Activated CD8-positive, alpha-beta T cell treated with anti-CD3 and anti-CD28 coated beads, Interleukin-2, amount 10 ng/mL, durations not matched to agents 7 days and 5 days (primary cell): ENCODE data around the gene EPS15. TPM values are rescaled to one million over a fixed set of nuclear protein-coding genes. Genes with fewer than 3 reads are reported as not detected.

ENCODE experiments used
- ATAC-seq: fragments of 150-1000 bp; cut with Tn5 transposase; one replicate; pipeline ENCODE4 v1.10.0; 2021; ENCODE audit warnings: moderate library complexity
- CTCF ChIA-PET: fragments of 350-600 bp; sonication (Branson Sonifier 250); formaldehyde crosslinking; loops from one replicate; lab custom pipeline; 2021; ENCODE audit warnings: antibody characterized with exemption; lab: Charles Lee
- POLR2A ChIA-PET: fragments of 350-600 bp; sonication (Branson Sonifier 250); formaldehyde crosslinking; loops from one replicate; lab custom pipeline; 2021; ENCODE audit warnings: antibody characterized with exemption; lab: Charles Lee
- DNase-seq: peaks from one replicate; pipeline ENCODE4 v3.0.0-alpha.2; 2020
- H3K27ac Mint-ChIP-seq: one replicate; pipeline ENCODE4 v1.8.0; 2021; ENCODE audit warnings: mild to moderate bottlenecking, mixed read lengths
- H3K27me3 Mint-ChIP-seq: one replicate; pipeline ENCODE4 v1.8.0; 2021; ENCODE audit warnings: low read depth, mixed read lengths
- H3K36me3 Mint-ChIP-seq: one replicate; pipeline ENCODE4 v1.8.0; 2021; ENCODE audit warnings: low read depth, mixed read lengths
- H3K4me1 Mint-ChIP-seq: one replicate; pipeline ENCODE4 v1.8.0; 2021; ENCODE audit warnings: low read depth, mixed read lengths
- H3K4me3 Mint-ChIP-seq: one replicate; pipeline ENCODE4 v1.8.0; 2021; ENCODE audit warnings: mild to moderate bottlenecking, mixed read lengths
- H3K9me3 Mint-ChIP-seq: one replicate; pipeline ENCODE4 v1.8.0; 2022; ENCODE audit warnings: mixed read lengths; ENCODE audit not compliant: insufficient read depth
- total RNA-seq, 2 experiments: library from RNA; stranded (reverse); gene quantifications; one replicate each; pipeline ENCODE4 v1.2.3, GENCODE V29; 2021

EPS15 gene
- total RNA-seq, 2 experiments from 2014 or later: 57.2 to 58.4 TPM

DNA sequence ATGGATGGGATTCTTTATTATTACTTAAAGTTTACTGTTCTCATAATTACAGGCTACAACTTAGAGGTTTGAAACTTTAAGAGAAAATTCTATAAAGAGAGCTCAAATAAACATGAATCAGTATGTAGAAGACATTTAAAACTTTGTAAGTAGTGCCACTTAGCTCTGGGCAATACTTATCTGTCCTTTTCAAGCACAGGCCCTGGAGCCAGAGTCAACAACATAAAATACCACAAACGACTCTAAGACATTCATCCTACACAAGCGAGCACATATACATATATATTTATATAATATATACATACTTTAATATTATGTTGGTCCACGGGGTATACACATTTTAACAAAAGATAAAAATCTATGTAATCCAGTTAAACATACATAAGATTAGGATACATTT is 164.7 kb downstream of the EPS15 start:
- POLR2A ChIA-PET: no interaction called here
- Mint-ChIP-seq H3K4me3 (no peak overlapping the region), H3K27me3 (no peaks in the 10 kb centered on the region), H3K36me3 (peaks cover 21% of the 10 kb centered on the region), H3K9me3 (no peaks in the 10 kb centered on the region), H3K27ac (no peak overlapping the region), H3K4me1 (no peaks in the 10 kb centered on the region)
- ATAC-seq (no peak), DNase-seq (no peak)
- CTCF ChIA-PET: no interaction called here

DNA sequence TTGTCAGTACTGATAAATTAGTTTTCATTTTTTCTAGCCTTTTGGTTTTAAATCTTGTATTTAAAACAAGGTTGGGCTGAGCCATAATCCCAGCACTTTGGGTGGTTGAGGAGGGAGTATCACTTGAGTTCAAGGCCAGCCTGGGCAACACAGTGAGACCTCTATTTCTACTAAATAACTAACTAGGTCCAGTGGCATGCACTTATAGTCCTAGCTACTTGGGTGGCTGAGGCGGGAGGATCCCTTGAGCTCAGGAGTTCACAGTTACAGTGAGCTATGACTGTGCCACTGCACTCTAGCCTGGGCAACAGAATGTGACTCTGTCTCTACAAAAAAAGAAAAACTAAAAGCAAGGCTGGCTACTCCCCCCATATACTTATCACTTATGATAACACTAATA is 167.2 kb downstream of the EPS15 start:
- no peak for DNase-seq
- Mint-ChIP-seq H3K27ac (no peak overlapping the region), H3K36me3 (peaks cover 14% of the 10 kb centered on the region), H3K9me3 (no peaks in the 10 kb centered on the region), H3K4me1 (no peaks in the 10 kb centered on the region), H3K27me3 (peaks cover 3% of the 10 kb centered on the region), H3K4me3 (no peak overlapping the region)
- no peak for ATAC-seq
- POLR2A ChIA-PET: no interaction called here
- CTCF ChIA-PET: no interaction called here

DNA sequence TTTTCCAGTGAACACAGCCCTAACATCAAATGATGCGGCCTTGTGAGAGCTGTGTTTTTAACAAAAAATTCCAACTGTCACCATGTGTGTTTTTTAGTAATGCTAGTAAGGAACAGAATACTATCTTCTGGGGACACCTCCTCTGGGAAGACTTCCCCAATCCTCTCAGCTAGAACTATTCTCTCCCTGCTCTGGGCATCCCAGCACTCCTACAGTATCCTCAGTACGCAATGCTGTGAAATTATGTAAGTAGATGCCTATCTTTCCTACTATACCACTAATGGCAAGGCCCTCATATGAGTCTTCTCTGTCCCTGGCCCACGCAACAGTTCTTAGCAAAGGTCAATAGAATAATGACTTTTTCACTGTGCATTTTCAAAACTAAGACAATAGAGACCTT is 169.2 kb downstream of the EPS15 start:
- ATAC-seq (no peak), DNase-seq (no peak)
- Mint-ChIP-seq H3K36me3 (peaks cover 1% of the 10 kb centered on the region), H3K4me3 (no peak overlapping the region), H3K4me1 (no peaks in the 10 kb centered on the region), H3K9me3 (no peaks in the 10 kb centered on the region), H3K27ac (no peak overlapping the region), H3K27me3 (peaks cover 14% of the 10 kb centered on the region)
- POLR2A ChIA-PET: no interaction called here
- CTCF ChIA-PET: interaction anchor here (0.9 kb wide), 1 partner anchor 21 kb away, joined by 3 read pairs; no protein-coding TSS in a partner anchor

DNA sequence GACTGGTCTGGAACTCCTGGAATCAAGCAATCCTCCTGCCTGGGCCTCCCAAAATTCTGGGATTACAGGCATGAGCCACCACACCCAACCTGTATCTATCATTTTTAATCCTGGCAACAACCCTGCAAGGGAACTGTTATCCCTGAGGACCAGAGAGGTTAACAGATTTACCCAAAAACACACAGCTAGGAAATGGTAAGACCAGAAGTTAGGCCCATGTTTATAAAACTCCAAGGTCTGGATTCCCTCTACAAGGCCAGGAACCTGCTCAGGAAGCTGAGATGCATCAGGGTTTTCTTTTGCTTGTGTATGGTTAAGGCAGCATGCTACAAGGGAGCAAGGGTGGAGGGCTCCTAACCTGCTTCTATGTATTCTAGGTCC is 170.9 kb downstream of the EPS15 start:
- Mint-ChIP-seq H3K4me3 (no peak overlapping the region), H3K4me1 (no peaks in the 10 kb centered on the region), H3K27me3 (peaks cover 28% of the 10 kb centered on the region), H3K27ac (no peak overlapping the region), H3K36me3 (no peaks in the 10 kb centered on the region), H3K9me3 (no peaks in the 10 kb centered on the region)
- POLR2A ChIA-PET: no interaction called here
- CTCF ChIA-PET: no interaction called here
- DNase-seq: no peak
- no peak for ATAC-seq

DNA sequence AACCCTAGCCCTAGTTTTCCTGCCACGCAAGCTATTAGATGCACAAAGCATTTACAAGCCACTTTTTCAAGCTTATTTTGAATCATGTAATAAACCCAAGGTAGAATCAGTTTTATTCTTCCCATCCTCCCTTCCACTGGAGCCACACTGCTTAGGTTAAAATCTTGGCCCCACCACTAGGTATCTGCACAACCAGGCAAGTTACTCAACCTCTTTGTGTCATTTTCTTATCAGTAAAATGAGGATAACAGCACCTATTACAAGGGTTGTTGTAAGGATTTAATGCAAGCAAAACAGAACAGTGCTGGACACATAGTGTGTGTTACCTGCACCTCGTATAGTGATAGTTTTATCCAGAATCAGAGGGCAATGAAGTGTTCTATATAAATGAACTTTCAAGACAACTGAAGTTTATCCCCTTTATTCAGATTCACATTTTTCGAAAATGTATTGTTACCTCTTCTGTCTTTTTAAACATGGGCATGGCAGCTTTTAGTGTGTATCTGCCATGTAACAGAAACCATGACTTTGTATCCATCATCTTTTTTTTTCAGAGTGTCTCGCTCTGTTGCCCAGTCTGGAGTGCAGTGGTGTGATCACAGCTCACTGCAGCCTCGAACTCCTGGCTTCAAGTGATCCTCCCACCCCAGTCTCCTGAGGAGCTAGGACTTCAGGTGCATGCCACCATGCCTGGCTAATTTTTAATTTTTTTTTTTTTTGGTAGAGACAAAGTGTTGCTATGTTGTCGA is 171.5 kb downstream of the EPS15 start:
- Mint-ChIP-seq H3K9me3 (no peaks in the 10 kb centered on the region), H3K4me3 (no peak overlapping the region), H3K27me3 (peaks cover 33% of the 10 kb centered on the region), H3K27ac (no peak overlapping the region), H3K4me1 (no peaks in the 10 kb centered on the region), H3K36me3 (no peaks in the 10 kb centered on the region)
- DNase-seq (no peak), ATAC-seq (no peak)
- CTCF ChIA-PET: no interaction called here
- POLR2A ChIA-PET: no interaction called here

DNA sequence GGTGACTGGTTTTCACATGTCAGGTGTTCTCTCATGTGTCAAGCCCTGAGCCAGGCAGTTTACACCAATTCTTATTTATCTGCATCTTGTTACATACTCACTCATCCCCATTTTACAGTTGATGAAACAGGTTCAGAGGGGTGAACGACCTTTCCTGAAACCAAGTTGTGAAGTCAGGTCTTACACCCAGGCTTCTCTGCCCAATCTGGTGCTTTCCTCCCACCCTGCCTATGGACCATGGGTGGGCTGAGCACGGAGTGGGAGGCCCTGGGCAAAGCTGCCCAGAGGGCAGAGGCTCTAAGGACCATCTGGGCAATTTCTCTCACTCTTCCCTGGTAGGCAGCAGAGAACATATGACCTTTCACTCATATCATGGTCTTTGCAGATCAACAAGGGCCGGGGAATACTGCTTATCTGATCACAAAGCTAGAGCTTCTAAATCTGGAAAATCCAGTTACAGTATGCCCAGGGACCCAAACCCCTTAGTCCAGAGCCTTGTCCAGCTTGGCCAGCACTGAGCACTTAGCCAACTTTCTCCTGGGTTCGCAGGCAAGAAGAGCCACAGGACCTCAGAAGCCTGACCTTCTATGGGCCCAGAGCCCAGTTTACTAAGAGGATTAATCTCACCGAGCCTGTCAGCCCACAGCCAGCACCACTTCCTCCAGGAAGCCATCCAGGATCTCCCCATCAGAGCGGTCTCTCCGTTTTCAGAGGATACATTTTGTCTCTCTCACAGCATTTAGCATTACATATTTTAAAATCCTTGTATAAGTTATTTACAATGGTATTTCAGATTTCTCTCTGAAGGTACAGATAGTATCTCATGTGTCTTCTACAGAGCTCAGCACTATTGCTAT is 172.8 kb downstream of the EPS15 start:
- ChIA-PET CTCF (no interaction called here), POLR2A (interaction anchor here (0.6 kb wide), 1 partner anchor 421 kb away, joined by 3 read pairs; no protein-coding TSS in a partner anchor)
- ATAC-seq (no peak), DNase-seq (no peak)
- Mint-ChIP-seq H3K4me3 (no peak overlapping the region), H3K27ac (no peak overlapping the region), H3K9me3 (no peaks in the 10 kb centered on the region), H3K4me1 (no peaks in the 10 kb centered on the region), H3K36me3 (no peaks in the 10 kb centered on the region), H3K27me3 (peaks cover 40% of the 10 kb centered on the region)

DNA sequence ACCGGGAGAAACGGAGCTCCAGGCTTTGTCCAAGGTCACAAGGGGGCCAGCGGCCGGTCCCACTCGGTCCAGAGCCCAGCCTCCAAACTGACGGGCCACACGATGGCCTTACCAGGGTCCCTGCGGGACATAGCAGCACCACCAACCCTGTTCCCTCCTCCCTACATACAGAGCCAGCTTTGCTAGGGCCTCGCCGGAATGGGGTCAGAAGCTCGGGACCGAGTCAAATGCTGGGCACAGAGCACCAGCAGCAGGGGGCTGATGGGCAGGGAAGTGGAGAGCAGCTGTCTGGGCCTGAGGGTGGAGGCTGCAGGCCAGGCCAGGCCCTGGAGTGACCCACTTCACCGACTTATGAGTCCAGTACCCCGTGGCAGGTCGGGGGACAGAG is 173.8 kb downstream of the EPS15 start:
- CTCF ChIA-PET: no interaction called here

DNA sequence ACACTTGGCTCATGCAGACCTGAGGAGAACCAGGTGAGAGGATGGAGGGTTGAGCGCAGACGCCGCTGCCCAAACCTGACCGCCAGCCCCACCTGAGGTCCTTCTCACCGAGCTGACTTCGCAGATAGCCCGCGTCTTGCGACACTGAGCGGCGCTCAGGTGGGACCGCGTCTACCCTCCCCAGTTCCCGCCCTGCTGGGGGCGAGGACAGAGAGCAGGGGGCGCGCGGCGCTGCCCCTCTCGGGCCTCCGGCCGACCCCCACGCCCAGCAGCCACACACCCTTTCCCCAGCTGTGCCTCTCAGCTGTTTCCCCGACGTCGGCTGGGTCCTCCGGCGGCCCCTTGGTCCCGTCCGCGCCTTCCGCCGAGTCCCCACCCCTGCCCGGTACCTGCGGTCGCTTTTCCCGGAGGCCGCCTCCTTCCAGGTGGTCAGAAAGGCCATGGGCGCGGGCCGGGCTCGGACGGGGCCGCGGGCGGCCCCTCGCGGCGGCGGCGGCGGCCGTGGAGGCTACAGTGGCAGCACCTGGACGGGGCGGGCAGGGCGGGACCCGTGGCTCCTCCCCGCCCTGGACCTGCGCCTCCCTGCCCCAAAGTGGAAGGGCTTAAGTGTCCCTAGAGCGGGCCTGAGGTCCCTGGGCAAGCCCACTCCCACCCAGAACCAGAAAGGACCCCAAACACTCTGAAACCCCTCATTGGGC is 174.3 kb downstream of the EPS15 start:
- ChIA-PET POLR2A (no interaction called here), CTCF (no interaction called here)
- ATAC-seq (peak; percentile 40), DNase-seq (no peak)
- Mint-ChIP-seq H3K4me3 (no peak overlapping the region), H3K9me3 (no peaks in the 10 kb centered on the region), H3K4me1 (no peaks in the 10 kb centered on the region), H3K27me3 (peaks cover 40% of the 10 kb centered on the region), H3K36me3 (no peaks in the 10 kb centered on the region), H3K27ac (no peak overlapping the region)

More for the DNA sequence above, 173.8 kb downstream of the EPS15 start:
- DNase-seq: no peak
- Mint-ChIP-seq H3K9me3 (no peaks in the 10 kb centered on the region), H3K27ac (no peak overlapping the region), H3K27me3 (peaks cover 40% of the 10 kb centered on the region), H3K4me1 (no peaks in the 10 kb centered on the region), H3K36me3 (no peaks in the 10 kb centered on the region), H3K4me3 (no peak overlapping the region)
- POLR2A ChIA-PET: no interaction called here
- ATAC-seq: no peak

DNA sequence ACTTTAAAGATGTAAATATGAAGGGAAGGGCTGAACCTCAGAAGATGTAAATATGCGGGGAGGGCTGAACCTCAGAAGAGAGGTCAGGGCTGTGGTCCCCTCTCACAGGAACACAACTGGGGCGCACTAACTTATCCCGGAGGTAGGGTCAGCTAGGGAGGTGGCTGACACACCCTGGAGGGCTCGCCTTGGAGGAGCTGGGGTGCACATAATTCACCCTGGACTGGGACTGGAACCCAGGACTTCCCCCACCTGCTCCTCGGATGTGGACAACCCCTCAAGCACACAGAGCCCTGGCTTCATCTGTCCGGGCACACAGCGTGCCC is 174.8 kb downstream of the EPS15 start:
- no peaks in the 10 kb centered on the region for H3K9me3 Mint-ChIP-seq
- no peaks in the 10 kb centered on the region for H3K36me3 Mint-ChIP-seq

DNA sequence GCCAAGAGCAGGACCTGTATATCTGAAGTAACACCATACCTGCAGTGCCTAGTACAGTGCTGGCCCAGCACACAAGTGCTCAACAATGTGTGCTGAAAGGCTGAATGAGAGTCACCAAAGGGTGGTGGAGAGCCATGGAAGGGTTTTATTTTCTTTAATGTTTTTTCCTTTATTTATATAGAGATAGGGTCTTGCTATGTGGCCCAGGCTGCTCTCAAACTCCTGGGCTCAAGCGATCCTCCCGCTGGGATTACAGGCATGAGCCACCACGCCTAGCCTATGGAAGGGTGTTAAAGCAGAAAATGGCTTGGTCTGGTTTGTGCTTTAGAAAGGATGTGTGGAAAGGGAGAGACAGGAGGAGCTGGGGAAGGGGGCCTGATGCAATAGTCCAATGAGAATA is 175.4 kb downstream of the EPS15 start:
- CTCF ChIA-PET: no interaction called here

More for the DNA sequence above, 174.8 kb downstream of the EPS15 start:
- DNase-seq (no peak), ATAC-seq (no peak)
- H3K27me3 Mint-ChIP-seq: peaks cover 40% of the 10 kb centered on the region
- H3K4me1 Mint-ChIP-seq: no peaks in the 10 kb centered on the region
- no peak overlapping the region for H3K27ac Mint-ChIP-seq
- CTCF ChIA-PET: no interaction called here
- POLR2A ChIA-PET: no interaction called here
- H3K4me3 Mint-ChIP-seq: no peak overlapping the region

DNA sequence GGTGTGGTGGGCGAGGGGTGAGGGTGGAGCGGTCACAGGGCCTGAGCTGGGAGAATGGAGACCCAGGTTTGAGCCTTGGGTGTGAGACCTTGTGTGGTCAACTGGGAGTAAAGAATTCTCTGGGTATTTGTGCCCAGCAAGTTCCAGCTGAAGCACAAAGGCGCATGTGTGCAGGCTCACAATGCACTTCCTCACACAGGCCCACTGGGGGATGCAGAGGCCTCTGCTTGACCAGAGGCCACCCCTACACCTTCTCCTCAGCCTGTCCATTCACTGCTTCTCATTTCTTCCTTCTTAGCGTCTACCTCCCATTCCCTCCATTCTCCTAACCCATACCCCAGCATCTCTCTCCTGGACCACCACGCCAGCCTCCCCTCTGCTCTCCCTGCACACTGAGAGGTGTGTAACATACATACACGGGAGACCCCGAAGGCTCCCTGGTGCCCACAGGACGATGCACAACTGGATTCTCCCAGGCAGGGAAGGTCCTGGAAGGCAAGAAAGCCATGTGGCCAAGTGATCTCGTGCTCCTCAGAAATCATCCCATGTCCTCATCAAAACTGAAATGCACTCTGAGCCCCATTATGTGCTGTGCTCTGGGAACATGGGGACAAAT is 176.4 kb downstream of the EPS15 start:
- Mint-ChIP-seq H3K36me3 (no peaks in the 10 kb centered on the region), H3K27me3 (peaks cover 42% of the 10 kb centered on the region), H3K27ac (no peak overlapping the region), H3K4me1 (no peaks in the 10 kb centered on the region), H3K4me3 (no peak overlapping the region), H3K9me3 (no peaks in the 10 kb centered on the region)
- POLR2A ChIA-PET: no interaction called here
- CTCF ChIA-PET: interaction anchor here (2.1 kb wide), 1 partner anchor 46 kb away, joined by 4 read pairs; no protein-coding TSS in a partner anchor
- no peak for DNase-seq
- ATAC-seq: no peak

More for the DNA sequence above, 175.4 kb downstream of the EPS15 start:
- DNase-seq (no peak), ATAC-seq (no peak)
- no peak overlapping the region for H3K27ac Mint-ChIP-seq
- no peaks in the 10 kb centered on the region for H3K4me1 Mint-ChIP-seq
- H3K36me3 Mint-ChIP-seq: no peaks in the 10 kb centered on the region
- H3K27me3 Mint-ChIP-seq: peaks cover 40% of the 10 kb centered on the region
- POLR2A ChIA-PET: no interaction called here
- no peaks in the 10 kb centered on the region for H3K9me3 Mint-ChIP-seq
- no peak overlapping the region for H3K4me3 Mint-ChIP-seq
